ENCODE measurements around the gene H2AZ2.
"Not testable (repeated sequence)": the region's sequence is repeated elsewhere in the genome, so short reads cannot be mapped to it uniquely, and the experiment has no call there.

H2AZ2 gene

GRCh38 chr7:44811093-44811492 lies 36.8 kb downstream of the H2AZ2 start:
- DNase-seq = no peak

- no peak for DNase-seq
These were observed 38.9 kb downstream of the H2AZ2 start for GRCh38 chr7:44808914-44809393.

- DNase-seq = no peak
These were observed 41.9 kb downstream of the H2AZ2 start for GRCh38 chr7:44805950-44806349.

- DNase-seq = not testable (repeated sequence)
These were observed 43.9 kb downstream of the H2AZ2 start for GRCh38 chr7:44803828-44804519.

- no peak for DNase-seq
These were observed 45.4 kb downstream of the H2AZ2 start for GRCh38 chr7:44802418-44803025.

GRCh38 chr7:44801890-44802289 lies 46.0 kb downstream of the H2AZ2 start:
- no peak for DNase-seq

- DNase-seq = no peak
These were observed 47.9 kb downstream of the H2AZ2 start for GRCh38 chr7:44799939-44800338.

GRCh38 chr7:44798649-44799305 lies 49.1 kb downstream of the H2AZ2 start:
- DNase-seq = no peak

GRCh38 chr7:44797329-44798258 lies 50.3 kb downstream of the H2AZ2 start:
- DNase-seq = peak; percentile 75 to 76

GRCh38 chr7:44796504-44797328 lies 51.2 kb downstream of the H2AZ2 start, which contains the start of gene PPIA:
PPIA (plus strand) TSS chr7:44796681; CDS start chr7:44796725, 44 bp downstream.
- peak; percentile 98 for DNase-seq

GRCh38 chr7:44796034-44796503 lies 51.8 kb downstream of the H2AZ2 start:
- DNase-seq = no peak

- no peak for DNase-seq
These were observed 53.6 kb downstream of the H2AZ2 start for GRCh38 chr7:44794331-44794730.

- no peak for DNase-seq
These were observed 54.0 kb downstream of the H2AZ2 start for GRCh38 chr7:44793919-44794318.

- no peak for DNase-seq
These were observed 56.3 kb downstream of the H2AZ2 start for GRCh38 chr7:44791278-44792219.

GRCh38 chr7:44789990-44790389 lies 57.9 kb downstream of the H2AZ2 start:
- no peak for DNase-seq

- no peak for DNase-seq
These were observed 60.1 kb downstream of the H2AZ2 start for GRCh38 chr7:44787762-44788161.

GRCh38 chr7:44787041-44787440 lies 60.8 kb downstream of the H2AZ2 start:
- no peak for DNase-seq

- DNase-seq = not testable (repeated sequence)
These were observed 62.7 kb downstream of the H2AZ2 start for GRCh38 chr7:44785218-44785617.

GRCh38 chr7:44784364-44784763 lies 63.5 kb downstream of the H2AZ2 start:
- DNase-seq = no peak

- no peak for DNase-seq
These were observed 64.5 kb downstream of the H2AZ2 start for GRCh38 chr7:44783407-44783806.

GRCh38 chr7:44782460-44782859 lies 65.4 kb downstream of the H2AZ2 start:
- no peak for DNase-seq

Measured in activated CD4-positive, alpha-beta T cell treated with anti-CD3 and anti-CD28 coated beads, Interleukin-2, amount 50 U/mL, for 4 hours (primary cell).